HG03342 (cell line): ENCODE data around the gene ASTN2.

ENCODE experiments used
- ATAC-seq: cut with Tn5 transposase; IDR thresholded peaks from one replicate; pipeline ENCODE4 v1.9.1; 2021; ENCODE audit warnings: mild to moderate bottlenecking, moderate library complexity; ENCODE audit not compliant: unreplicated experiment

Gene ASTN2

GRCh38 chr9:116980582-116981120, 434.2 kb downstream of the ASTN2 start:
- no peak for ATAC-seq

DNA sequence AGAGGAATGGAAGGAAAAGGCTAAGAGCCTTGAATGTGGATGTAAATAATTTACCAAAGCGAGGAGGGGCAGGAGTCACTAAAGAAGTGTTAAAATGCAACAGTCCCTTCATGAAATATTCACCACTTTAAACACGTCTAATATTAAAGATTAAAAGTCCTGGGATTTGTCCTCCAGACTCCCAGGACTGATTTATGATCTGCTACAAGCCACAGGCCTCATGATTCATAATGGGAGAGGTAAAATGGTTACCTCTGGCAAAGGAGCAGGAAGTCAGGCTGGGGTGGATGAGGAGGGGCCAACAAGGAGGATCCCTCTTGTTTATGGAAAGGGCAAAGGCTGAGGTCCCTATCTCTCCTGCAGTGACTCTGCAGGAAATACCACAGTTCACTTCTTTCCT, 435.4 kb downstream of the ASTN2 start:
- no peak for ATAC-seq

DNA sequence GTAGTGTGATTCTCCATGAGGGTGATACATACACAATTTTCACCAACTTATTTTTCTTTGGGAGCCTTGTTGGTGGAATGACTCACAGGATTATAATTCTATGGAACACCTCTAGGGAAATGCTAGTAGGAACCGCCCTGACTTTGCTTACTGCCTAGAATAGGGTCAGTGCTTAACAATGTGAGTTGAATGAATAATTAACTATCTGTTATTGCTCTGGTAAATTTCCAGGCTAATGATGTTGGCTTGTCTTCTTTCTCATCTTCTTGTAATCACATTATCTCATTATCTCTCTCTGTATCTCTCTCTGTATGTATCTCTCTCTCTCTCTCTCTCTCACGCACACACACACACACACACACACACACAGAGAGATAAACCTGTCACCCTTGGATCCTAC, 436.7 kb downstream of the ASTN2 start:
- ATAC-seq = no peak

- ATAC-seq = no peak
Measured at GRCh38 chr9:116975126-116975525, 439.7 kb downstream of the ASTN2 start.

DNA sequence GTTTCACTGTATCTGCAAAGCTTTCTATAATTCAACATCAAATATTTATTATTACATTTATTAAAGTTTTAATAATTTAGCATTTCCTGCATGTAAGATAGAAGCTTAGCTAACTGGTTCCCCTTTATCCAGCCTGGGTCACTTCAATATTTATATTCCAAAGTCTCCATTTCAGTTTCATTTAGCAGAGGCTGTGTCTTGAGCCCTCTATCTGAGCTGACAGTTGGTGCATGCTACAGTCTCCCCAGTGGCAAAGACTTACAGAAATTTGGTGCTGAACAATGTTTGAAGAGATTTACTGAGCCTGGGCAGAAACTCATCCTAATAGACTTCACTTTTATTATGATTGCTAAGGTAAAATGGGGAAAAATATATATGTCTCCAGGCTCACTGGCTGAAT, 448.7 kb downstream of the ASTN2 start:
- no peak for ATAC-seq

DNA sequence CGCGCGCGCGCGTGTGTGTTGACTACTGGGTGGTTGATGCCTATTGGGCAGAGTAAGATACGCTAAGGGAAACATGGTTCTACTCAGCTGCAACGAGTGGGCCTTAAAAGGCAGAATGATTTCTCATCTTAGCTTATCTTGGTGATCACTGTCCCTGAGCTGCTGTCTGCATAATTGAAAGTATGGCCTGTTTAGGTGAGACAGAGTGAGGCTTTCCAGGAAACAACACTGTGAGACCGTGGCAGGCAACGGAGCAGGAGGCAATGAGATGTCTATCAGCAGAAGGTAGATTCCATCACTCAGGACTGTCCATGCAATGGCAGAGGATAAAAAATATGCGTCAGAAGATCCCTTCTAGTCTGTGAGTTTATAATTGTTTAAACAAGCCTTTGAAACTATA, 450.6 kb downstream of the ASTN2 start:
- ATAC-seq = no peak

GRCh38 chr9:116959809-116960208, 455.0 kb downstream of the ASTN2 start:
- ATAC-seq = no peak

DNA sequence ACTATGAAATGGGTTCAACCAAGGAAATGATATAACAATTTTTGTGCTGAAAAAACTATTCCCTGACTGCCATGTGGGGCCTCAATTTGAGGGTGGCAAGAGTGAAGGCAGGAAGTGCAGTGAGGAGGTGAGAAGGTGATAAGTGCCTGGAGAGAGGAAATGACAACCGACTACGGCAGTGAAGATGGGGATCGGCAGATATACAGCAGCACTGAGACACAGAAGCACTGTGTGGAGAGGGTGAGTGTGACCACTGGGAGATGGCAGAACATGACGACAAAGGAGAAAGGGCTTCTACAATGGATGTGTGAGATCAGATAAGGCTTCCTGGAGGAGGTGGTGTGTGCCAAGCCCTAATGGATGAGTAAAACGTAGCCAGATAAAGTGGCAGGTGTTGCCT, 456.0 kb downstream of the ASTN2 start:
- no peak for ATAC-seq

GRCh38 chr9:116954731-116955130, 460.1 kb downstream of the ASTN2 start:
- ATAC-seq = no peak

GRCh38 chr9:116953271-116953670, 461.6 kb downstream of the ASTN2 start:
- no peak for ATAC-seq

GRCh38 chr9:116952436-116952810, 462.4 kb downstream of the ASTN2 start:
- ATAC-seq = no peak

GRCh38 chr9:116951588-116952435, 463.0 kb downstream of the ASTN2 start:
- ATAC-seq = peak; percentile 76

DNA sequence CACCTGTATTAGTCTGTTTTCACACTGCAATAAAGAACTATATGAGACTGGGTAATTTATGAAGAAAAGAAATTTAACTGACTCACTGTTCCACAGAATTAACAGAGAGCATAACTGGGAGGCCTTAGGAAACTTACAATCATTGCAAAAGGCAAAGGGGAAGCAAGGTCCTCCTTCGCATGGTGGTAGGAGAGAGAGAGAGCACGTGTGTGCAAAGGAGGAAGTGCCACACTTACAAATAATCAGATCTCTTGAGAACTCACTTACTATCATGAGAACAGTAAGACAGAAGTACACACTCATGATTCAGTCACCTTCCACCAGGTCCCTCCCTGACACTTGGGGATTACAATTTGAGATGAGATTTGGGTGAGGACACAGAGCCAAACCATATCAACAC, 469.0 kb downstream of the ASTN2 start:
- ATAC-seq = no peak

DNA sequence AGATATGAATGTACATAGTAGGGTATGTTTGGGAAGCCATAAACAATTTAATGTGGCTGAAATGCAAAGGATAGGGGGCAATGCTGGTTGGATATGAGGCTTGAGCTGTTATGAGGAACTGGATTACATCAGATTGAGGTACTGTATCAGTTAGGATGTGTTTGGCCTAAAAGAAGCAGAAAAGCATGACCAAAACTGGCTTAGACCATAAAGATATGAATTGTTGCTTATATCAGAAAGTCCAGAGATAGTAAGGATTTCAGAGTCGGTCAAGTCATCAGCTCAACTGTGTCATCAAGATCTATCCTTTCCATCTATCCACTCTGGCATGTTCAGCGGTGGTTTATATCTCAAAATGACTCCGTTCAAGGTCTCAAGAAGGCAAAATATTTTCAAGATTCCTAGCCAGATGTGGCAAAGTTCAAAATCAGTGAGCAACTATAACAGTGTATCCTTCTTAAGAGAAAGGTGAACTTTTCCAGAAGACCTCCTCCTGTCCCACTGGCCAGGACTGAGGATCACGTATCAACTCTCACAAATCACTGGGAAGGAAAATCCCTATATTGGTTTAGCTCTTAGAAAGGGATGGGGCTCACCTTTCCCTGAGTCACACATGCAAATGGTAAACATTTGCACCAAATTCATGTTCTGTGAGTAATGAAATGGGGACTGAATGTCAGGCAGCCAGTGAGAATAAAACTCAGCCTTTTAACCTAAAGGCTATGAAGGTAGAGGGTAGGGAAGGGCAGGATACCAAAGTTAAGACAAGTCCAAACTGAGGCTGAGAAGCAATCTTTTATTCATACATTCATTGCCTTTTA, 469.9 kb downstream of the ASTN2 start:
- no peak for ATAC-seq

GRCh38 chr9:116943970-116944369, 470.9 kb downstream of the ASTN2 start:
- no peak for ATAC-seq

DNA sequence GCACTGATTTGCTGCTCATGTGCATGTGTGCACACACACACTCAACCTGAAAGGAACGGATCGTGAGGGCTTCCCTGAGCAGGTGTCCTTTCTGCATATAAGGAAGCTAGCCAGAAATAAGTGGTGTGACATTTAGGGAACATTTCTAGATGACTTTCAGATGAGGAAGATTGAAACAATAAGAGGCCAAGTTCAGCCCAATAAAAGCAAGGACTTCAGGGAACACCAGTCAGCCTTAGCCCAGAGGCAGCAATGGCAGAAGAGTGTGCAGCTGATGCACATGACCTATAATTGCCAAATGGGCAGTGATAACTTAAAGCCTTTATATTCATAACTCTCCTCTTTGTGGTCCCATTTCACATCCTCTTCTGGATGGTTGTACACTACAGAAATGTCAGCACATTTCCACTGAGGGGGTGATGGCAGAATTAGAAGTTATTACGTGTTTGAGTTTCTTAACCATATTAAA, 472.2 kb downstream of the ASTN2 start:
- no peak for ATAC-seq

DNA sequence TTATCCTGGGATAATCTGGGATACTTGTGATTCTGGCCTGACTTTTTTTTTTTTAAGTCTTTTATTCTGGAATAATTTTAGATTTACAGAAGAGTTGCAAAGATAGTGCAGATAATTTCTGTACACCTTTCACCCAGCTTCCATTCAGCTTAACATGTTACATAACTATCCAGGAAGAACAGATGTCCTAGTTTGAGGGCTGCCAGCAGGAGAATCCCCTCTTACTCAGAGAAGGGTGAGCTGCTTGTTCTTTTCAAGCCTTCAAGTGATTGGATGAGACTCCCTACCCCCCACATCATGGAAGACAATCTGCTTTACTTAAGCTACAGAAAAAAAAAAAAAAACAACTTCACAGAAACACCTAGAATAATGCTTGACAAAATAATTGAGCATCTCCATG, 473.6 kb downstream of the ASTN2 start:
- no peak for ATAC-seq

- ATAC-seq = no peak
Measured at GRCh38 chr9:116940614-116941215, 474.1 kb downstream of the ASTN2 start.

DNA sequence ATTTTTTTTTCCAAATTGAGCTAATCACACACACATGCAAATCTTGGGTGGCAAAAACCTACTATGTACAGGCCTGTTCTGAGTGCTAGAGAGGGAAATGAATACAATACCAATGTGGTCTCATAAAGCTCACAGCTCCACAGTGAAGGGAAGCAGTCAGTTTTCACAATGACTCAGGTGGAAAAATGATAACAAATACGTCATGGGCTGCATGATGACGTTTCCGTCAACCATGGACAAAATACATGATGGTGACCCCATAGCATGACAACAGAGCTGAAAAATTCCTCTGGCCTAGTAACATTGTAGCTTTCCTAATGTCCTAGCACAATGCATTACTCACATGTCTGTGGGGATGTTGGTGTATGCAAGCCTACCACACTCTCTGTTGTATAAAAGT, 475.2 kb downstream of the ASTN2 start:
- ATAC-seq = peak; percentile 64

GRCh38 chr9:116939161-116939560, 475.7 kb downstream of the ASTN2 start:
- ATAC-seq = no peak

DNA sequence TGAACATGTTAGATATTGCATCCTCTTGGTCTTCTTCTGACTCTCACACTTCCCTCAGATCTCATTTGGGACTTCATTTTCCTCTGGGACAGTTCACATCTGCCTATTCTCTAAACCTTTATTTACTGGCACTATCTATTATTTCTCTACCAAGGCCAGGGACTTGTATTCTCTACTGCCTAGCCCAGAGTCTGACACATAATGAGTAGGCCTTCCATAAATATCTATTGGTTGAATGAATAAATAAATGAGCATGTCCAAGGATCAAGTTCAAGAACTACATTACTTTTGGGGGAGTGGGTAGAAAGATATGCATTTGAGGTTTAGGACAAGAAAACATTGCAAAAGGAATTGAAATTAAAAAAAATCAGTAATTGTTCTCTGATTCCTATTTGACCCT, 477.5 kb downstream of the ASTN2 start:
- ATAC-seq = no peak
